Neural progenitor cell (in vitro differentiated cells): ENCODE measurements around the gene COPRS.

Source experiments
- CTCF ChIP-seq: fragments of 200-600 bp; sonication (generic); IDR thresholded peaks from 2 replicates; pipeline ENCODE4 v1.5.1; 2017; ENCODE audit warnings: antibody characterized with exemption, mild to moderate bottlenecking
- EZH2 ChIP-seq: fragments of 200-600 bp; sonication (generic); IDR thresholded peaks from 2 replicates; pipeline ENCODE4 v1.6.1; 2017; ENCODE audit warnings: antibody characterized with exemption, mild to moderate bottlenecking, moderate library complexity
- EZH2phosphoT487 ChIP-seq: fragments of 200-600 bp; sonication (generic); IDR thresholded peaks from 2 replicates; pipeline ENCODE4 v1.6.1; 2017; ENCODE audit warnings: antibody characterized with exemption

DNA sequence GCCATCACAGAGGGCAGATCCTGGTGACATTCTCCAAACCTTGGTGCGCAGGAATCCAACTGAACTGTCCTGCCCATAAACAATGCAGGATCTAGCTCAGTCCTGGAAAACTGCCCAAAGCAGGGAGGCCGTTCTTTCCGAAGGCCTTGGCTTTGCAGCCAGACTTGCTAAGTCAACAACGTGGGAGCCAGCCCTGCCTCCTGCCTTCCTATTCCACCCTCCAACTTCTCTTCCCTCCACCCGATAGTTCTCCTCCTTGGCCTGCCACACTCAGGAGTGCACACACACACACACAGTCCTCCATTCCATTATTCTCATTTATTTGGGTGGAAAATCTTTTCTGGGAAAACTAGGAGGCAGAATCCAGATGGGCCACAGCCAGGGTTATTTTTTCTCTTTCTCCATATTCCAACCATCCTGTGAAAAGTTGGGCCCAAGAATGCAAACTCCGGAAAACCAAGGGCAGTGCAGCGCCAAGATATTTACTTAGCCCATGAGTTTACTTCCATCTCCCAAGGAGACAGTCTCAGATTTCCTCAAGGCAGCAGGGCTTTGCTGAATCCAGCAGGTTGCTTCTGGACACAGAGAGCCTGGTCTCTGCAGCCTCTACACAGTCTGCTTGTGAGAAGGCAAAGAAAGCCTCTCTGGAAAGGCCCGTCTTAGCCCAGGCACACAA lies 15.8 kb downstream of the COPRS start:
- TF ChIP-seq CTCF (no peak), EZH2 (no peak), EZH2phosphoT487 (no peak)
